ENCODE results near the gene BLOC1S3. TPM values are rescaled to one million over a fixed set of nuclear protein-coding genes. Genes with fewer than 3 reads are reported as not detected.

Gene BLOC1S3
- total RNA-seq, 6 experiments from 2014 or later, result 10.5 to 14.2 (median 12.2) TPM

GRCh38 chr19:45179892-45180370, 1.3 kb downstream of the BLOC1S3 start:
- H3K27ac Mint-ChIP-seq, result peak overlapping the region; percentile 74
- peak overlapping the region; percentile 85 for H3K4me3 Mint-ChIP-seq
- H3K36me3 Mint-ChIP-seq (ENCODE audit: low read depth), result no peaks in the 10 kb centered on the region
- peaks cover 33% of the 10 kb centered on the region for H3K4me1 Mint-ChIP-seq (ENCODE audit: low read depth)
- DNase-seq, result no peak
- H3K9me3 Mint-ChIP-seq, result no peaks in the 10 kb centered on the region
- no peak for TF ChIP-seq CTCF (IDR thresholded peaks at IDR 0.05)
- H3K27me3 Mint-ChIP-seq (ENCODE audit: insufficient read depth), result peaks cover 4% of the 10 kb centered on the region; the same call in 1 of the 2 replicates

- Mint-ChIP-seq H3K4me1 (ENCODE audit: low read depth) (peaks cover 25% of the 10 kb centered on the region), H3K27ac (peak overlapping the region; percentile 6; the same call in 1 of the 2 replicates), H3K4me3 (peak overlapping the region; percentile 85), H3K9me3 (no peaks in the 10 kb centered on the region), H3K27me3 (ENCODE audit: insufficient read depth) (peaks cover 4% of the 10 kb centered on the region; the same call in 1 of the 2 replicates), H3K36me3 (ENCODE audit: low read depth) (no peaks in the 10 kb centered on the region)
- no peak for DNase-seq
- no peak for TF ChIP-seq CTCF (IDR thresholded peaks at IDR 0.05)
Measured at GRCh38 chr19:45180936-45181335, 2.4 kb downstream of the BLOC1S3 start.

GRCh38 chr19:45182758-45183157, 4.2 kb downstream of the BLOC1S3 start:
- no peaks in the 10 kb centered on the region for H3K36me3 Mint-ChIP-seq (ENCODE audit: low read depth)
- peaks cover 4% of the 10 kb centered on the region; the same call in 1 of the 2 replicates for H3K27me3 Mint-ChIP-seq (ENCODE audit: insufficient read depth)
- no peaks in the 10 kb centered on the region for H3K9me3 Mint-ChIP-seq
- no peak overlapping the region for H3K27ac Mint-ChIP-seq
- H3K4me3 Mint-ChIP-seq, result no peak overlapping the region
- no peak for DNase-seq
- peaks cover 26% of the 10 kb centered on the region for H3K4me1 Mint-ChIP-seq (ENCODE audit: low read depth)
- TF ChIP-seq CTCF (IDR thresholded peaks at IDR 0.05), result no peak

- Mint-ChIP-seq H3K27me3 (ENCODE audit: insufficient read depth) (no peaks in the 10 kb centered on the region; the same call in 1 of the 2 replicates), H3K4me1 (ENCODE audit: low read depth) (peaks cover 25% of the 10 kb centered on the region), H3K36me3 (ENCODE audit: low read depth) (no peaks in the 10 kb centered on the region), H3K4me3 (no peak overlapping the region), H3K27ac (no peak overlapping the region; the same call in 1 of the 2 replicates), H3K9me3 (no peaks in the 10 kb centered on the region)
- TF ChIP-seq CTCF (IDR thresholded peaks at IDR 0.05), result no peak
- no peak for DNase-seq
Measured at GRCh38 chr19:45184115-45184514, 5.5 kb downstream of the BLOC1S3 start.

GRCh38 chr19:45186509-45187334, 8.1 kb downstream of the BLOC1S3 start:
- H3K27me3 Mint-ChIP-seq (ENCODE audit: insufficient read depth), result no peaks in the 10 kb centered on the region; the same call in 1 of the 2 replicates
- H3K4me1 Mint-ChIP-seq (ENCODE audit: low read depth), result peaks cover 7% of the 10 kb centered on the region
- peaks cover 10% of the 10 kb centered on the region for H3K36me3 Mint-ChIP-seq (ENCODE audit: low read depth)
- peaks cover 6% of the 10 kb centered on the region; the same call in 1 of the 2 replicates for H3K9me3 Mint-ChIP-seq
- no peak overlapping the region for H3K4me3 Mint-ChIP-seq
- TF ChIP-seq CTCF (IDR thresholded peaks at IDR 0.05), result no peak
- H3K27ac Mint-ChIP-seq, result no peak overlapping the region
- DNase-seq, result peak; percentile 57
